ENCODE results near the gene CACNG1. TPM values are rescaled to one million over a fixed set of nuclear protein-coding genes. Genes with fewer than 3 reads are reported as not detected.
"Not testable (repeated sequence)": the region's sequence is repeated elsewhere in the genome, so short reads cannot be mapped to it uniquely, and the experiment has no call there.

Gene CACNG1
- total RNA-seq, 1 donor from 2014 or later: not detected

- ATAC-seq: no peak
Observed at GRCh38 chr17:67082107-67082506, 37.8 kb downstream of the CACNG1 start.

DNA sequence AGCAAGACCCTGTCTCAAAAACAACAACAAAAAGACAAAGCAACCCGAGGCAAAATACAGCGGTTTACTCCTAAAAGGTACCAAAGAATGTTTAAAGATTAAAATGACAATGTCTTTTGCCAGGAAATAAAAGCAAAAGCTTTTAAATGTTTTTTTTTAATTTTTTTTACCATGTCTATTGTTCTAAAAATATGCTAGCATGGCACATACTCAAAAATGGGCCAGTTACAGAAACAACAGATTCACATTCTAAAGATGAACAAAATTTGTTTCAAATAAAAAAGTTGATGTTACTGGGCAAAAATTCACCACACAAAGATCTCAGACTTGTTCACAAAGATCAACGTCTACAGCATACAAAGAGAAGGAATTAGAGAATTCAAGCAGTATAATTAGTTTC lies 41.1 kb downstream of the CACNG1 start:
- ATAC-seq: no peak

DNA sequence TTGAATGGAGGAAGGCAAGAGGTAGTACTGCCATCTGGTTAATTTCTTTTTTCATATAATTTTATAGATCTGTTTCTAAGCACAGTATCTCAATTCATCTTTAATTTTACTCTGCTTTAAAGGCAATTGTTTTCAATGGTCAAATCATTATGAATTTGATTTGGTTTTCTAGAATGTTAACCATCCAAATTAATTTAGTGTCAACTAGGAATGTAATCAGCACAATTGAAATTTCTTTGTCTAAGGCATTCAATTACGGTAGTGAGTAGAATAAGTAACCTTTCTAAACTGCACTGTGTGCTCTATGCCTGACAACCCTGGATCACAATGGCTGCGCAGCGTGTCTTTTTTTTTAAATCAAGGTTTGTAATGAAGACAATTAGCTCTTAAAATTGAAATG lies 44.3 kb downstream of the CACNG1 start:
- ATAC-seq: no peak

DNA sequence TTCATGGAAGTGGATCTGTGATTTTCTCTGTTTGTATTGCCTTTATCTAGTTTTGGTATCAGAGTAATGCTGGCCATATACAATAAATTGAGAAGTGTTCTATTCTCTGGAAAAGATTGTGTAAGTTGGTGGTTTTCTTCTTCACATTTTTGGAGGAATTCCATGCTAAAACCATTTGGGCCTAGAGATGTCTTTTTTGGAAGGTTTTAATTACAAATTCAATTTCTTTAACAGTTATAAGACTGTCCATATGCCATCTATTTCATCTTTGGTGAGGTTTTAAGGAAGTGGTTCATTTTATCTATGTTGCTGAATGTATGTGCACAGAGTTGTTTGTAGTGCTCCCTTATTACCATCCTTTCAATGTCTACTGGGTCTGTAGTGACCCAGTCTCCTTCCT lies 46.0 kb downstream of the CACNG1 start:
- no peak for ATAC-seq

GRCh38 chr17:67092291-67092690 lies 47.9 kb downstream of the CACNG1 start:
- ATAC-seq: no peak

DNA sequence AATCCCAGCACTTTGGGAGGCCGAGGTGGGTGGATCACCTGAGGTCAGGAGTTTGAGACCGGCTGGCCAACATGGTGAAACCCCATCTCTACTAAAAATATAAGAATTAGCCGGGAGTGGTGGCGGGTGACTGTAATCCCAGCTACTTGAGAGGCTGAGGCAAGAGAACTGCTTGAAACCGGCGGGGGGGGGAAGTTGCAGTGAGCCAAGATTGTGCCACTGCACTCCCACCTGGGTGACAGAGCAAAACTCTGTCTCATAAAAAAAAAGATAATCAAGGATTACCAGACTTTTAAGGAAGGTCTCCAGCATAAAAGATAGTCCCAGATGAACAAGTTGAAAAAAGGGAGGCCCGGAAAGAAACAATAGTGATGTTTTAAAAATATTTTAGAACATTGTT lies 48.4 kb downstream of the CACNG1 start:
- ATAC-seq: not testable (repeated sequence)

DNA sequence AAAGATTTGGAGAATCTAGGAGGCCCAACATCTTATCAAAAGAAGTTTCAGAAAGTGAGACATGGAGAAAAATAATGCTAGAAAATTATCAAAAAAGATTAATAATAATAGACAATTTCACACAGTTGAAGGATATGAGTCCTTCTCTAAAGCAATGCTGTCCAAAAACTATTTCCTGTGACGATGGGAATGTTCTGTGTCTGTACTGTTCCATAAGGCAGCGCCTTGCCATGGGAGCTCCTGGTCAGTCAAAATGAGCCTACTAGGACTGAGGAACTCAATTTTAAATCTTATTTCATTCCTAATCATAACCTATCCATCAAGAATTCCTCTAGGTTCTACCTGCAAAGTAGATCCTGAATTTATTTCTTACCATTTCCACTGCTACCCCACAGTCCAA lies 49.0 kb downstream of the CACNG1 start:
- no peak for ATAC-seq

DNA sequence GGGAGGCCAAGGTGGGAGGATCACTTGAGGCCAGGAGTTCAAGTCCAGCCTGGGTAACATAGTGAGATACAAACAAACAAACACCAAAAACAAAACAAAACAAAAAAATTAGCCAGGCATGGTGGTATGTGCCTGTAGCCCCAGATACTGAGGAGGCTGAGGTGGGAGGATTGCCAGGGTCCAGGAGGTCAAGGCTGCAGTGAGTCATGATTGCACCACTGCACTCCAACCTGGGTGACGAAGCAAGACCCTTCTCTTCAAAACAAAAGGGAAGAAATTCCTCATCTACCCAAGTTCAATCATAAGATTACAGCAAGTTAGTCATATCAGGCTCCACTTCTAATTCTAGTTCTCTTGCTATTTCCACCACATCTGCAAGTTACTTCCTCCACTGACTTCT lies 50.9 kb downstream of the CACNG1 start:
- not testable (repeated sequence) for ATAC-seq

DNA sequence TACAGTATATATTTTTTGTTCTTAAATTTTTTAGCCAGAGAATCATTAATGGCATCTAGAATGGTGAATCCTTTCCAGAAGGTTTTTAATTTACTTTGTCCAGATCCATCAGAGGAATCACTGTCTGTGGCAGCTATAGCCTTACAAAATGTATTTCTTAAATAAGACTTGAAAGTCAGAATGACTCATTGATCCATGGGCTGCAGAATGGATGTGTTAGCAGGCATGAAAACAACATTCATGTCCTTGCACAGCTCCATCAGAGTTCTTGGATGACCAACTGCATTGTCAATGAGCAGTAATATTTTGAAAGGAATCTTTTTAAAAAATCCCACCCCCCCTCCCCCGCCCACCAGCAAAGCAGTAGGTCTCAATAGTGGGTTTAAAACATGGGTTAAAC lies 51.4 kb downstream of the CACNG1 start:
- ATAC-seq: no peak

- ATAC-seq: no peak
Observed at GRCh38 chr17:67096609-67097008, 52.3 kb downstream of the CACNG1 start.

GRCh38 chr17:67098006-67098405 lies 53.7 kb downstream of the CACNG1 start:
- ATAC-seq: no peak

DNA sequence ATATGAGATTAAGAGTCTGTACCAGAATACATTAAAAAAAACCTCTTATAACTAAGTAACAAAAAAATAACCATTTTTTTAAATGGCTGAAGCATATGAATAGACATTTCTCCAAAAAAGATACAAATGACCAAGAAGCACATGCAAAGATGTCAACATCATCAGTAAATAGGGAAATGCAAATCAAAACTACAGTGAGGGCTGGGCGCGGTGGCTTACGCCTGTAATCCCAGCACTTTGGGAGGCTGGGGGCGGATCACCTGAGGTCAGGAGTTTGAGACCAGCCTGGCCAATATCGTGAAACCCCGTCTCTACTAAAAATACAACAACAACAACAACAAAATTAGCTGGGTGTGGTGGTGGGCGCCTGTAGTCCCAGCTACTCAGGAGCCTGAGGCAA lies 60.3 kb downstream of the CACNG1 start:
- not testable (repeated sequence) for ATAC-seq

GRCh38 chr17:67105213-67105612 lies 60.9 kb downstream of the CACNG1 start:
- peak; percentile 41 for ATAC-seq

Other genes with a start within 250 kb of the CACNG1 start
- gene CACNG5, start 209.4 kb upstream of the CACNG1 start, total RNA-seq: not detected
- 0.08 TPM for gene CACNG4, start 79.8 kb upstream of the CACNG1 start, total RNA-seq
- 19.9 TPM for gene HELZ, start 200.6 kb downstream of the CACNG1 start, total RNA-seq

All from esophagus mucosa (tissue), 1 donor.